H1 (cell line): Measurements from ENCODE around the gene MOK. TPM values are rescaled to one million over a fixed set of nuclear protein-coding genes. Genes with fewer than 3 reads are reported as not detected.

Experiments used
- RNF2 ChIP-seq: fragments of 200-900, 300-1000 bp; sonication (generic); IDR thresholded peaks from 2 replicates; pipeline ENCODE4 v1.7.1; 2016; ENCODE audit warnings: borderline replicate concordance, low read depth, mild to moderate bottlenecking, antibody characterized with exemption, low read length; ENCODE audit not compliant: poor library complexity, severe bottlenecking; ENCODE audit errors: missing control alignments
- TBP ChIP-seq: IDR thresholded peaks from 2 replicates; pipeline ENCODE4 v1.6.1; 2011; ENCODE audit warnings: low read depth, low read length, improper control_type of control experiment
- polyA plus RNA-seq, 7 experiments: library from polyadenylated mRNA; depleted of rRNA in 3 of 7; stranded (reverse) in 5 of 7; unstranded in 2 of 7; fragments of >200 nt in 5 of 7; fragments of 200-250 nt in 2 of 7; gene quantifications; 1 replicate in 5 of 7; 2 replicates in 1 of 7; 4 replicates in 1 of 7; pipeline versions ENCODE4 v1.2.1 to v1.2.3, GENCODE V29; 2011 to 2013; ENCODE audit warnings: missing spikeins in 2 of 7, mixed read lengths in 2 of 7
- total RNA-seq: library from RNA; stranded (reverse); fragmentation: NEBNext Ultra II Directional; extraction: Animal tissue kit (Norgen Biotek cat#: 25700); gene quantifications from 2 replicates; pipeline ENCODE4 v1.2.1, GENCODE V29; 2021

MOK gene
- total and polyA plus RNA-seq, 2 of the 8 experiments (the other 6 are each of a cell fraction or from before 2014, with no cell fraction given), result 2.1 to 2.5 TPM

GRCh38 chr14:102203382-102203781 lies 101.6 kb downstream of the MOK start (continued):
- TF ChIP-seq RNF2 (no peak), TBP (no peak)
